ENCODE data around the gene NUDT16L1.

Gene NUDT16L1

GRCh38 chr16:4693296-4693955 is at the start of gene NUDT16L1:
NUDT16L1 (plus strand) TSS chr16:4693562; CDS start chr16:4693727, 165 bp downstream.
- DNase-seq (ENCODE audit: extremely low read depth in 1 of 2, low read depth in 1 of 2) = peak; percentile 91 to 96

- DNase-seq (ENCODE audit: extremely low read depth in 1 of 2, low read depth in 1 of 2) = no peak
These were observed 46.4 kb upstream of the NUDT16L1 start for GRCh38 chr16:4646773-4647643.

GRCh38 chr16:4647644-4647980 is 45.8 kb upstream of the NUDT16L1 start:
- DNase-seq (ENCODE audit: extremely low read depth in 1 of 2, low read depth in 1 of 2) = no peak

- DNase-seq (ENCODE audit: extremely low read depth in 1 of 2, low read depth in 1 of 2) = no peak
These were observed 44.4 kb upstream of the NUDT16L1 start for GRCh38 chr16:4648917-4649316.

GRCh38 chr16:4649744-4650442 is 43.5 kb upstream of the NUDT16L1 start:
- DNase-seq (ENCODE audit: extremely low read depth in 1 of 2, low read depth in 1 of 2) = no peak

- DNase-seq (ENCODE audit: extremely low read depth in 1 of 2, low read depth in 1 of 2) = peak; percentile 52 to 73
These were observed 42.8 kb upstream of the NUDT16L1 start for GRCh38 chr16:4650443-4651074.

GRCh38 chr16:4651827-4652226 is 41.5 kb upstream of the NUDT16L1 start:
- DNase-seq (ENCODE audit: extremely low read depth in 1 of 2, low read depth in 1 of 2) = no peak

- no peak for DNase-seq (ENCODE audit: extremely low read depth in 1 of 2, low read depth in 1 of 2)
These were observed 40.8 kb upstream of the NUDT16L1 start for GRCh38 chr16:4652561-4652960.

- DNase-seq (ENCODE audit: extremely low read depth in 1 of 2, low read depth in 1 of 2) = no peak
These were observed 39.1 kb upstream of the NUDT16L1 start for GRCh38 chr16:4654011-4654963.

GRCh38 chr16:4654964-4655590 is 38.3 kb upstream of the NUDT16L1 start:
- DNase-seq (ENCODE audit: extremely low read depth in 1 of 2, low read depth in 1 of 2) = no peak

- no peak for DNase-seq (ENCODE audit: extremely low read depth in 1 of 2, low read depth in 1 of 2)
These were observed 37.6 kb upstream of the NUDT16L1 start for GRCh38 chr16:4655801-4656200.

- no peak for DNase-seq (ENCODE audit: extremely low read depth in 1 of 2, low read depth in 1 of 2)
These were observed 37.1 kb upstream of the NUDT16L1 start for GRCh38 chr16:4656221-4656620.

- no peak for DNase-seq (ENCODE audit: extremely low read depth in 1 of 2, low read depth in 1 of 2)
These were observed 36.4 kb upstream of the NUDT16L1 start for GRCh38 chr16:4656695-4657686.

GRCh38 chr16:4659363-4660353 is 33.7 kb upstream of the NUDT16L1 start:
- DNase-seq (ENCODE audit: extremely low read depth in 1 of 2, low read depth in 1 of 2) = no peak

- peak; percentile 84 to 85 for DNase-seq (ENCODE audit: extremely low read depth in 1 of 2, low read depth in 1 of 2)
These were observed 32.8 kb upstream of the NUDT16L1 start for GRCh38 chr16:4660454-4661007.

GRCh38 chr16:4661661-4662060 is 31.7 kb upstream of the NUDT16L1 start:
- DNase-seq (ENCODE audit: extremely low read depth in 1 of 2, low read depth in 1 of 2) = no peak

GRCh38 chr16:4663465-4663776 is 29.9 kb upstream of the NUDT16L1 start:
- no peak for DNase-seq (ENCODE audit: extremely low read depth in 1 of 2, low read depth in 1 of 2)
